ENCODE measurements around the gene UPF1. TPM values are rescaled to one million over a fixed set of nuclear protein-coding genes. Genes with fewer than 3 reads are reported as not detected.

UPF1 gene
- total RNA-seq, 1 experiment from 2014 or later: 96.6 TPM

DNA sequence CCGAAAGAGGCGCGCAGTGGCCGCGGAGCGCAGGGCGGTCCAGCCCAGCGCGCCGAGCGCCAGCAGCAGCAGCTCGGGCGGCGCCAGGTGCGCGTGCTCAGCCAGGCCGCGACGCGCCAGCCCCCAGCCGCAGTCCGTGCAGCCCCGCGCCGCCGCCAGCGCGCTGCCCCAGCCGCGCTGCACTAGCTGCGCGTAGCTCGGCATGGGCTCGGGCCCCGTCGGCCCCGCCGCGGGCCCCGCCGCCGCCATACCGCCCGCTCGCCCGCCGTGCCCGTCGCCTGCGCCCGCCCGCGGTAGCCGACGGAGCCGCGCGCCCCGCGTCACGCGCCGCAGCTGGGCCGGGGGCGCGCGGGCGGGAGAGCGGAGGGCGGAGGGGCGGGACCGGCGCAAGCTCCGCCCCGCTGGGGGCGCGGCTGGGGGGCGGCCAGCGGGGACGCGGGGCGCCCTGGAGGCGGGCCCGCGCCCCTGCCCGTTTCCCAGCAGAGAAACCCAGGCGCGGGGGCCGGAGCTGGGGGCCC is 64.1 kb downstream of the UPF1 start, which contains the start of gene CERS1:
TSS of gene CERS1 (minus strand) at position 335 of the 518 bp plus-strand sequence. CDS start at position 249, 86 bp downstream.
- Histone ChIP-seq H3K4me1 (peaks cover 17% of the 10 kb centered on the region), H3K27me3 (replicated peaks; ENCODE audit: control insufficient read depth, insufficient read depth, low read length) (no peaks in the 10 kb centered on the region), H3K4me3 (ENCODE audit: low read depth, low read length) (peak within 1 kb of the TSS; percentile 70), H3K9me3 (no peaks in the 10 kb centered on the region), H3K36me3 (ENCODE audit: control insufficient read depth, insufficient read depth, low read length) (no peaks in the 10 kb centered on the region)
- BruUV-seq (replicated peaks): no TSS peak
- H3K9me3 Mint-ChIP-seq (ENCODE audit: unreplicated experiment): no peaks in the 10 kb centered on the region
- H3K27ac Mint-ChIP-seq (ENCODE audit: unreplicated experiment): peak within 1 kb of the TSS; percentile 7
- H3K27me3 Mint-ChIP-seq (ENCODE audit: insufficient read depth, unreplicated experiment): no peaks in the 10 kb centered on the region
- TF ChIP-seq, protein P1, sequence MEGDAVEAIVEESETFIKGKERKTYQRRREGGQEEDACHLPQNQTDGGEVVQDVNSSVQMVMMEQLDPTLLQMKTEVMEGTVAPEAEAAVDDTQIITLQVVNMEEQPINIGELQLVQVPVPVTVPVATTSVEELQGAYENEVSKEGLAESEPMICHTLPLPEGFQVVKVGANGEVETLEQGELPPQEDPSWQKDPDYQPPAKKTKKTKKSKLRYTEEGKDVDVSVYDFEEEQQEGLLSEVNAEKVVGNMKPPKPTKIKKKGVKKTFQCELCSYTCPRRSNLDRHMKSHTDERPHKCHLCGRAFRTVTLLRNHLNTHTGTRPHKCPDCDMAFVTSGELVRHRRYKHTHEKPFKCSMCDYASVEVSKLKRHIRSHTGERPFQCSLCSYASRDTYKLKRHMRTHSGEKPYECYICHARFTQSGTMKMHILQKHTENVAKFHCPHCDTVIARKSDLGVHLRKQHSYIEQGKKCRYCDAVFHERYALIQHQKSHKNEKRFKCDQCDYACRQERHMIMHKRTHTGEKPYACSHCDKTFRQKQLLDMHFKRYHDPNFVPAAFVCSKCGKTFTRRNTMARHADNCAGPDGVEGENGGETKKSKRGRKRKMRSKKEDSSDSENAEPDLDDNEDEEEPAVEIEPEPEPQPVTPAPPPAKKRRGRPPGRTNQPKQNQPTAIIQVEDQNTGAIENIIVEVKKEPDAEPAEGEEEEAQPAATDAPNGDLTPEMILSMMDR (IDR thresholded peaks at IDR 0.05; ENCODE audit: insufficient read depth in 1 of 2, low read depth in 1 of 2, low read length in 1 of 2, severe bottlenecking in 1 of 2, unreplicated experiment in 1 of 2): no peak
- peak in 1 of 2 experiments; percentile 55 for DNase-seq
- H3K36me3 Mint-ChIP-seq (ENCODE audit: insufficient read depth, unreplicated experiment): peaks cover 15% of the 10 kb centered on the region
- POLR2A ChIA-PET: interaction anchor here (1.9 kb wide), 1 partner anchor 23 kb away, joined by 7 read pairs; the partner anchor contains the start of genes COPE and DDX49
- H3K4me1 Mint-ChIP-seq (ENCODE audit: low read depth, unreplicated experiment): no peaks in the 10 kb centered on the region
- intact Hi-C loops (cut with micrococcal nuclease; ENCODE audit: unreplicated experiment): loop anchor here (1.0 to 2.0 kb wide), 2 partner anchors 23 to 90 kb away; partner anchors contain the start of genes COPE and DDX49
- peak within 1 kb of the TSS; percentile 82 for H3K4me3 Mint-ChIP-seq (ENCODE audit: unreplicated experiment)
- CTCF ChIA-PET: interaction anchor here (2.3 kb wide), 1 partner anchor 91 kb away, joined by 13 read pairs; no protein-coding TSS in a partner anchor

DNA sequence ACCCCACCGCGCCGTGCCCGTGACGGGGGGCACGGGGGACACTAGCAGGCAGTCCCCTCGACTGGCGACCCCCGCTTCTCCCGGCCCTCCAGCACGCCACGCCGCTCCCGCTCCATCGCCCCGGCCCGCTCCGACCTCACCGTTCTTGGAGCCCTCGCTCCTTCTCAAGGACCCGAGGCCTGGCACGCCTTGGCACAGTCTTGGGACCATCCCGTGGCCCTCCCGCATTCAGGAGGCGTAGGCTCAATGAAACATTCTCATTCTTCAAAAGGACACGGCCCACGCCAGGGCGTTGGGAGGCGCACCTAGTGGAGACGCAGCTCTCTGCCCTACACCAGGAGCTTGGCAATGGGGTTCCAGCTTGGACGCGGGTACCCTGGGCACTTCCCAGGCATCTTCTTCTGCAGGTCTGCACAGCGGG is 64.7 kb downstream of the UPF1 start:
- ChIA-PET CTCF (interaction anchor here (1.4 kb wide), 1 partner anchor 90 kb away, joined by 3 read pairs; no protein-coding TSS in a partner anchor), POLR2A (interaction anchor here (1.9 kb wide), 1 partner anchor 23 kb away, joined by 7 read pairs; the partner anchor contains the start of genes COPE and DDX49)
- Histone ChIP-seq H3K27me3 (replicated peaks; ENCODE audit: control insufficient read depth, insufficient read depth, low read length) (no peaks in the 10 kb centered on the region), H3K36me3 (ENCODE audit: control insufficient read depth, insufficient read depth, low read length) (no peaks in the 10 kb centered on the region), H3K4me1 (peaks cover 17% of the 10 kb centered on the region), H3K4me3 (ENCODE audit: low read depth, low read length) (no peak overlapping the region; the same call in 1 of the 2 replicates), H3K9me3 (no peaks in the 10 kb centered on the region)
- H3K27me3 Mint-ChIP-seq (ENCODE audit: insufficient read depth, unreplicated experiment): no peaks in the 10 kb centered on the region
- TF ChIP-seq, protein P1 (IDR thresholded peaks at IDR 0.05; ENCODE audit: insufficient read depth in 1 of 2, low read depth in 1 of 2, low read length in 1 of 2, severe bottlenecking in 1 of 2, unreplicated experiment in 1 of 2): no peak
- H3K4me3 Mint-ChIP-seq (ENCODE audit: unreplicated experiment): peak overlapping the region; percentile 82
- DNase-seq: no peak
- no peaks in the 10 kb centered on the region for H3K9me3 Mint-ChIP-seq (ENCODE audit: unreplicated experiment)
- BruUV-seq (replicated peaks): no TSS peak
- H3K4me1 Mint-ChIP-seq (ENCODE audit: low read depth, unreplicated experiment): no peaks in the 10 kb centered on the region
- H3K27ac Mint-ChIP-seq (ENCODE audit: unreplicated experiment): peak overlapping the region; percentile 7
- intact Hi-C loops (cut with micrococcal nuclease; ENCODE audit: unreplicated experiment): no loop called here
- H3K36me3 Mint-ChIP-seq (ENCODE audit: insufficient read depth, unreplicated experiment): peaks cover 19% of the 10 kb centered on the region

DNA sequence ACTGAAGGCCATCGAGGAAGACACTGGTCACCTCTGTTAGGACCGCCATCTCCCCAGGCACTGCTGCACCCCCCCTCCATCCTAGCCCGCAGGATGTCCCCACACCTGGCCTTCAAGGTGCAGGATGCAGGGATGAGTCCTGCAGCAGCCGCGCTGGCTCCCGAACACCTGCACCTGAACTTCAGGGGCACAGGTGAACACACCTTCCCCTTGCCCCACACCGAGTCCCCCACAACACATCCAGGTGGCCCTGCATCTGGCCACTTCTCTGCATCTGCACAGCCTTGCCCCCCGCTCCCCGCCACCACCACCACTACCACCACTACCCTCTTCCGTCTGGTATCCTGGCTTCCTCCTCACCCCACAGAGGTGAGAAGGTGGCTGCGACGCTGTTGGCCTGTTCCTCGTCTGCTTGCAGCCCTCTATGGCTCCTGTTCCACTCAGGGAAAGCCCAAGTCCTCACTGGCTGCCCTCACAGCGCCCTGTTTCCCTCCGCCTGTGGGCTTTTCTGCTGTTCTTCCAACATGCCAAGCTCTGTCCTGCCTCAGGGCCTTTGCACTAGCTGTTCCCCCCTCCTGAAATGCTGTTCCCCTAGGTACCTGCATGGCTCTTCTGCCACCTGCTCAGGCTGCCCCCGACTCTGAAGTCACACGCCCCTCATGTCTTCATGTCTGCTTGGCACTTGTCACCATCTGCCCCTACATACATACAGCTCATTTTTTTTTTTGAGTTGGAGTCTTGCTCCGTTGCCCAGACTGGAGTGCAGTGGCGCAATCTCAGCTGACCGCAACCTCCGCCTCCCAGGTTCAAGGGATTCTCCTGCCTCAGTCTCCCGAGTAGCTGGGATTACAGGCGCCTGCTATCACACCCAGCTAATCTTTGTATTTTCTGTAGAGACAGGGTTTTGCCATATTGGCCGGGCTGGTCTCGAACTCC is 65.6 kb downstream of the UPF1 start:
- no peaks in the 10 kb centered on the region for H3K9me3 Mint-ChIP-seq (ENCODE audit: unreplicated experiment)
- TF ChIP-seq, protein P1 (IDR thresholded peaks at IDR 0.05; ENCODE audit: insufficient read depth in 1 of 2, low read depth in 1 of 2, low read length in 1 of 2, severe bottlenecking in 1 of 2, unreplicated experiment in 1 of 2): no peak
- ChIA-PET CTCF (interaction anchor here (0.6 to 1.4 kb wide), 2 partner anchors 89 to 434 kb away, joined by 3 to 7 read pairs; no protein-coding TSS in a partner anchor), POLR2A (interaction anchor here (1.9 kb wide), 1 partner anchor 22 kb away, joined by 7 read pairs; the partner anchor contains the start of genes COPE and DDX49)
- H3K4me1 ChIP-seq: peaks cover 17% of the 10 kb centered on the region
- H3K4me1 Mint-ChIP-seq (ENCODE audit: low read depth, unreplicated experiment): no peaks in the 10 kb centered on the region
- H3K4me3 ChIP-seq (ENCODE audit: low read depth, low read length): no peak overlapping the region
- intact Hi-C loops (cut with micrococcal nuclease; ENCODE audit: unreplicated experiment): no loop called here
- H3K4me3 Mint-ChIP-seq (ENCODE audit: unreplicated experiment): peak overlapping the region; percentile 82
- H3K27me3 ChIP-seq (replicated peaks; ENCODE audit: control insufficient read depth, insufficient read depth, low read length): no peaks in the 10 kb centered on the region
- no peaks in the 10 kb centered on the region for H3K9me3 ChIP-seq
- no TSS peak for BruUV-seq (replicated peaks)
- no peak for DNase-seq
- peak overlapping the region; percentile 7 for H3K27ac Mint-ChIP-seq (ENCODE audit: unreplicated experiment)
- peaks cover 19% of the 10 kb centered on the region for H3K36me3 Mint-ChIP-seq (ENCODE audit: insufficient read depth, unreplicated experiment)
- H3K27me3 Mint-ChIP-seq (ENCODE audit: insufficient read depth, unreplicated experiment): no peaks in the 10 kb centered on the region
- no peaks in the 10 kb centered on the region for H3K36me3 ChIP-seq (ENCODE audit: control insufficient read depth, insufficient read depth, low read length)

All from Caco-2 (cell line).